K562 (cell line): ENCODE results near the gene PNPO.

Source experiments
- CTCF ChIP-seq, 3 experiments: IDR thresholded peaks in 2 of 3; conservative IDR thresholded peaks in 1 of 3; 2 replicates each; pipeline ENCODE4 v1.5.1; 2011 to 2012; ENCODE audit warnings: low read length in 3 of 3, mild to moderate bottlenecking in 3 of 3, control low read depth in 2 of 3, improper control_type of control experiment in 1 of 3, inconsistent platforms in 1 of 3, low read depth in 1 of 3, mixed read lengths in 1 of 3, moderate library complexity in 1 of 3; ENCODE audit not compliant: insufficient read depth in 2 of 3
- MAX ChIP-seq: sonication (generic); formaldehyde crosslinking; IDR thresholded peaks from 2 replicates; pipeline ENCODE4 v1.9.0; 2022; ENCODE audit warnings: mild to moderate bottlenecking, missing genetic modification reagents
- REST ChIP-seq, 2 experiments: fragments of 450-650 bp; formaldehyde crosslinking in 1 of 2; IDR thresholded peaks; 2 replicates each; pipeline versions ENCODE4 v1.4.0 to v1.6.1; 2014 to 2020; ENCODE audit warnings: mild to moderate bottlenecking in 2 of 2, borderline replicate concordance in 1 of 2, low read depth in 1 of 2
- USF1 ChIP-seq: sonication (generic); formaldehyde crosslinking; IDR thresholded peaks from 2 replicates; pipeline ENCODE4 v1.9.0; 2022; ENCODE audit warnings: mild to moderate bottlenecking, missing genetic modification reagents
- ZBTB33 ChIP-seq: sonication (generic); formaldehyde crosslinking; IDR thresholded peaks from 2 replicates; pipeline ENCODE4 v1.8.1; 2023; ENCODE audit warnings: mild to moderate bottlenecking, missing genetic modification reagents
- ZHX1 ChIP-seq: fragments of 150-350 bp; conservative IDR thresholded peaks from 2 replicates; pipeline ENCODE4 v1.6.1; 2014; ENCODE audit warnings: low read length
- ZNF175 ChIP-seq: fragments of 200-800 bp; sonication (Bioruptor generic); IDR thresholded peaks from 2 replicates; pipeline ENCODE4 v1.6.1; 2016; ENCODE audit warnings: low read depth, mild to moderate bottlenecking, missing genetic modification characterization, missing compliant biosample characterization
- ZNF609 ChIP-seq: sonication (generic); formaldehyde crosslinking; IDR thresholded peaks from 2 replicates; pipeline ENCODE4 v1.8.1; 2023; ENCODE audit warnings: missing genetic modification reagents, mild to moderate bottlenecking, borderline replicate concordance

- TF ChIP-seq ZHX1, result no peak
- no peak for TF ChIP-seq ZNF609 (CRISPR knock-in tag)
- TF ChIP-seq ZNF175 (CRISPR knock-in tag), result no peak
- TF ChIP-seq CTCF (IDR thresholded peaks at IDR 0.05 in 2 of 3, conservative IDR thresholded peaks at IDR 0.05 in 1 of 3; ENCODE audit: insufficient read depth in 2 of 3, low read depth in 1 of 3, low read length in 3 of 3), result no peak
- TF ChIP-seq ZBTB33, result no peak
- TF ChIP-seq MAX, result no peak
- TF ChIP-seq USF1 (CRISPR knock-in tag), result no peak
- no peak for TF ChIP-seq REST (IDR thresholded peaks at IDR 0.05; ENCODE audit: borderline replicate concordance)
- TF ChIP-seq REST (CRISPR knock-in tag; IDR thresholded peaks at IDR 0.05; ENCODE audit: low read depth), result 0 out of 2 replicates have a peak, but pooled peaks have one; percentile 10
Measured at GRCh38 chr17:47895347-47895855, 46.0 kb upstream of the PNPO start.
